ENCODE results near the gene RNF25. TPM values are rescaled to one million over a fixed set of nuclear protein-coding genes. Genes with fewer than 3 reads are reported as not detected.

The RNF25 gene
- total and polyA plus RNA-seq, 2 of the 8 experiments (the other 6 are each of a cell fraction or from before 2014, with no cell fraction given), result 19.6 to 29.6 TPM

DNA sequence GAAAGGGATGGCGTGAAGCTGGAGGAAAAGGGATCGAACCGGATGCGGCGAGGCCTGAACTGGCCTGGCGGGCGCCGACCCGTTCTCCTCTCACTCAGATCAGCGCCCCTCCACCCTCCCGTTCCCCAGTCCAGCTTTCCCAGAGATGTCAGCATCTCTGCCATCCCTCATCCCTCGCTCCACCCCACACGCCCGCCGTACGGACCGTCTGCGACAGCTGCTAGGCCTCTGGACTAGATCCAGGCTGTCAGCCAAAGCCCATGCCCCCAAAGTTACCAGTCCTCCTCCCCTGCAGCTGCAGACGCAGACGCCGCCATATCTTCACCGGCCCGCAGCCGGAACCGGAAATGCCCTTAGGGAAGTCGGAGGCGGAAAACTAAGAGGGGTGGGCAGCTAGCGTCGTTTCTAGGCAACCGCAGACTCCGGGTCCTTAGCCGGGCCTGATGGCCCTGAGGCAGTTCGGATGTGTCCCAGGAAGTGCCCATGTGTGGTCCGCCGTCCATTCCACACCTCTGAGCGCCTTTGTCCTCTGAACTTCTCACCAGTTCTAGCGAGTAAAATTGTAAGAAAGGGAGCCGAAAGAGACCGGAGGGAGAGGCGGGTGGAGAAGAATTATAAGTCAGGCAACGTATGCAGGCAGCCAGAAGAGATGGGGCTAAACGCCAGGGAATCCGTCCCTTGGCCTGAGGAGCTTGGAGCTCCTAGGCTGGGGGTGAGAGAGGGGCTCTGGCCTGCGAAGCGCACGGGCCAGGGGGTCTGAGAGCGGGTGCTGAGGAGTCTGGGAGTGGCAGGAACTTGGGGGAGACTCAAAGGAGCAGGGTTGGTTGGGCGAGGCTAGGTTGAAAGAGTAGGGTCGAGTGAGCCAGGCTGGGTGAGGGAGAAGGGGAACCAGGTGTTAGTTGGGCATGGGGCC lies at the start of gene RNF25, which contains the start of gene STK36 (continued):
- TF ChIP-seq NRF1 (IDR thresholded peaks at IDR 0.05; ENCODE audit: low read depth, low read length), result no peak
- no peak for TF ChIP-seq CBX5 (IDR thresholded peaks at IDR 0.05; ENCODE audit: low read depth, low read length)
- TF ChIP-seq SP1 (IDR thresholded peaks at IDR 0.05; ENCODE audit: low read depth, low read length), result no peak
- no peak for TF ChIP-seq BCL11A (IDR thresholded peaks at IDR 0.05; ENCODE audit: low read depth in 2 of 2, low read length in 2 of 2)
- TF ChIP-seq TBP (IDR thresholded peaks at IDR 0.05; ENCODE audit: low read depth, low read length), result peak; percentile 79
- TF ChIP-seq FOSL1 (IDR thresholded peaks at IDR 0.05; ENCODE audit: insufficient read depth, low read depth, low read length), result no peak
- TF ChIP-seq CEBPB (IDR thresholded peaks at IDR 0.05; ENCODE audit: low read depth, low read length), result no peak
- TF ChIP-seq KDM4A (IDR thresholded peaks at IDR 0.05; ENCODE audit: low read depth, low read length, severe bottlenecking), result peak; percentile 62
- peak; percentile 97 for TF ChIP-seq GABPA (IDR thresholded peaks at IDR 0.05; ENCODE audit: borderline replicate concordance, insufficient read depth, low read length)
- TF ChIP-seq, protein P1, sequence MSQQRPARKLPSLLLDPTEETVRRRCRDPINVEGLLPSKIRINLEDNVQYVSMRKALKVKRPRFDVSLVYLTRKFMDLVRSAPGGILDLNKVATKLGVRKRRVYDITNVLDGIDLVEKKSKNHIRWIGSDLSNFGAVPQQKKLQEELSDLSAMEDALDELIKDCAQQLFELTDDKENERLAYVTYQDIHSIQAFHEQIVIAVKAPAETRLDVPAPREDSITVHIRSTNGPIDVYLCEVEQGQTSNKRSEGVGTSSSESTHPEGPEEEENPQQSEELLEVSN (IDR thresholded peaks at IDR 0.05), result no peak
- no peak for TF ChIP-seq TEAD4 (IDR thresholded peaks at IDR 0.05; ENCODE audit: low read depth, low read length)
- no peak for TF ChIP-seq RNF2 (IDR thresholded peaks at IDR 0.05; ENCODE audit: borderline replicate concordance, low read depth, low read length, missing control alignments, poor library complexity, severe bottlenecking)
- no peak for TF ChIP-seq RFX5 (IDR thresholded peaks at IDR 0.05; ENCODE audit: borderline replicate concordance, low read depth, low read length)
- no peak for TF ChIP-seq TAF7 (optimal IDR thresholded peaks at IDR 0.05; ENCODE audit: borderline replicate concordance, low read depth, low read length)
- TF ChIP-seq KDM5A (IDR thresholded peaks at IDR 0.05; ENCODE audit: low read length), result peak; percentile 88
- TF ChIP-seq SAP30 (IDR thresholded peaks at IDR 0.05; ENCODE audit: insufficient read depth, insufficient replicate concordance, low read length), result peak; percentile 92
- TF ChIP-seq POU5F1 (IDR thresholded peaks at IDR 0.05; ENCODE audit: low read depth, low read length), result no peak
- TF ChIP-seq BACH1 (IDR thresholded peaks at IDR 0.05; ENCODE audit: low read length), result no peak
- no peak for TF ChIP-seq SP2 (IDR thresholded peaks at IDR 0.05; ENCODE audit: low read length)
- no peak for TF ChIP-seq HDAC6 (IDR thresholded peaks at IDR 0.05; ENCODE audit: low read depth, low read length)
- no peak for TF ChIP-seq SRF (IDR thresholded peaks at IDR 0.05; ENCODE audit: low read depth, low read length)
- TF ChIP-seq CTBP2 (IDR thresholded peaks at IDR 0.05; ENCODE audit: borderline replicate concordance, insufficient read depth, insufficient read length, low read length), result no peak
- TF ChIP-seq KDM1A (IDR thresholded peaks at IDR 0.05; ENCODE audit: borderline replicate concordance, low read length), result no peak

All from H1 (cell line).